Measurements from ENCODE around the gene DNM3.

Gene DNM3

DNA sequence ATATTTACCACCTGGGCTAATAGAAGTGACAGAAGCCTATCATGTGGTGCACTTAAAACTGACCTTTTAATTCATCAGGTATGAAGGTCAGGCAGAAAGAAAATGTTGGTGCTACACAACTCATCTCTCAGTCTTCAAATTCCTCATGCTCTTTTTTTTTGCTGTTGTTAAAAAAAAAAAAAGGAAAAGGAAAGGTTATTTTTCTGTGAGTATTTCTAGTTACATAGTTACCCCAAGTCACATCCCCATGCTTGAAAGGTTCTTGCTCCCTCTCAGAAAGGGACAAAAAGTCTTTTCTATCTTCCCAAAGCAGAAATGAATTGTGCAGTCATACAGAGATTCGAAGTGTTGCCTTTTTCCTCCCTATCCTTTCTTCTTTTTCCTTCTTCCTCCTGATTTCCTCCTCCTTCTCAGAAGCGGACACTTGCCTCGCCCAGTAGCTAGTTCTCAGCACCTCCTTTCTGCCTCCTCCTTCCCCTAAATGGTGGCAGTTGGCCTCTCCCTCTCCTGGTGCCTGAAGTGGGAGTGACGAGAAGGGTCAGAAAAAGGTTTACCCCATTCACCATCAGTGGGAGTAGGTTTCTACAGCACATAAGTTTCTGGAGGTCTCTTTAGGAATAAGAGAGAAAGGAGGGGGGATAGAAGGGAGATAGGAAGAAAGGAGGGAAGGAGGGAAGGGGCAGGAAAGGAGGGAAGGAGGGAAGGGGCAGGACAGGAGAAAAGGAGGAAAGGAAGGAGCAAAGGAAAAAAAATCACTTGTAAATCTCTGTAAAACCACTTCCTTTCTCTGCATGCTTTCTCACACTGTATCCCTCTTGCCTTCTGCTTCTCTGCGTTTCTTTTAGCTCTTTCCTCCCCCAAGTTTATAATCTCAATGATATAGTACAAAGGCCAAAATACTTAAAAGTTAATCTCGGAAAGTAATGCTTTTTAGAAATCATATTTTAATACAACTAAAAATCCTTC lies 558.7 kb downstream of the DNM3 start:
- no peak for DNase-seq (ENCODE audit: low spot score)
- in situ Hi-C loops (cut with MboI; ENCODE audit: low pct_unique_long_range_greater_than_20kb, low sequenced_read_pairs, unreplicated experiment), result loop anchor here (10.0 to 25.0 kb wide), 4 partner anchors 55 to 588 kb away; no protein-coding TSS in a partner anchor
- TF ChIP-seq, protein P1, sequence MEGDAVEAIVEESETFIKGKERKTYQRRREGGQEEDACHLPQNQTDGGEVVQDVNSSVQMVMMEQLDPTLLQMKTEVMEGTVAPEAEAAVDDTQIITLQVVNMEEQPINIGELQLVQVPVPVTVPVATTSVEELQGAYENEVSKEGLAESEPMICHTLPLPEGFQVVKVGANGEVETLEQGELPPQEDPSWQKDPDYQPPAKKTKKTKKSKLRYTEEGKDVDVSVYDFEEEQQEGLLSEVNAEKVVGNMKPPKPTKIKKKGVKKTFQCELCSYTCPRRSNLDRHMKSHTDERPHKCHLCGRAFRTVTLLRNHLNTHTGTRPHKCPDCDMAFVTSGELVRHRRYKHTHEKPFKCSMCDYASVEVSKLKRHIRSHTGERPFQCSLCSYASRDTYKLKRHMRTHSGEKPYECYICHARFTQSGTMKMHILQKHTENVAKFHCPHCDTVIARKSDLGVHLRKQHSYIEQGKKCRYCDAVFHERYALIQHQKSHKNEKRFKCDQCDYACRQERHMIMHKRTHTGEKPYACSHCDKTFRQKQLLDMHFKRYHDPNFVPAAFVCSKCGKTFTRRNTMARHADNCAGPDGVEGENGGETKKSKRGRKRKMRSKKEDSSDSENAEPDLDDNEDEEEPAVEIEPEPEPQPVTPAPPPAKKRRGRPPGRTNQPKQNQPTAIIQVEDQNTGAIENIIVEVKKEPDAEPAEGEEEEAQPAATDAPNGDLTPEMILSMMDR (IDR thresholded peaks at IDR 0.05; ENCODE audit: extremely low read depth, insufficient read depth, missing control alignments), result no peak

DNA sequence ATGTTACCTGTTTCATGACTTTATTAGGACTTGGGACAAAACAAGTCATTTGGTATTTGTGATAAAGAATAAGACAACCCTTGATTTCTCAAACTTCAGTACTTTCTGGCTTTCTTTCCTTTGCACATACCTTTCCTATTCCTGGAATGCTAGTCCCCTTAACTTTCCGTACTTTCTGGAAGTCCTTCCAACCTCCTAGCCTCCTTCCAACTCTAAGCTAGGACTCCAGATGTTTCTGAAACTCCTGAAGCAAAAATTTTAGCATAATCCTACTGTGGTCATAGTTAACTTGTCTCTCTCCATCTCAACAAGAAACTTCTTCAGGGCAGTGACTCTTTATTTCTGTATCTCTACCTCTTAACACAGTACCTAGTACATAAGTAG lies 559.4 kb downstream of the DNM3 start:
- TF ChIP-seq, protein P1 (IDR thresholded peaks at IDR 0.05; ENCODE audit: extremely low read depth, insufficient read depth, missing control alignments), result no peak
- DNase-seq (ENCODE audit: low spot score), result no peak
- in situ Hi-C loops (cut with MboI; ENCODE audit: low pct_unique_long_range_greater_than_20kb, low sequenced_read_pairs, unreplicated experiment), result loop anchor here (25.0 kb wide), 1 partner anchor 588 kb away; no protein-coding TSS in a partner anchor

DNA sequence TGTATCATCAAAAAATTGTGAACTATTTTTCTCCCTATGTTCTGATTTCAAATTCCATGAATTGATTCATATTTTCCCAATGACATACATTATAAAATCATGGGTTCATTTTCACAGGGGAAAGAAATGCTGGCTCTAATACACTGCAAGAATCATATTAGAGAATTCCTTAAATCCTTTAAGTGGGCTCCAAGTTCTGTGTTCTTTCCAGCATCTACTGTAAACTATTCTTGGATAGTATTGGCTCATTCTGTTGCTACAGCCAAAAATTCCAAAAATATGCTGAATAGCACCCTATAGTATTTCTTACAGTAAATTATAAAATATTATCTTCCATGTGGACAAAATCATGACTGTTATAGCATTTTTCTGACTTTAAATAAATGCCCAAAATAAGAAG lies 560.2 kb downstream of the DNM3 start:
- DNase-seq (ENCODE audit: low spot score), result no peak
- in situ Hi-C loops (cut with MboI; ENCODE audit: low pct_unique_long_range_greater_than_20kb, low sequenced_read_pairs, unreplicated experiment), result loop anchor here (25.0 kb wide), 1 partner anchor 589 kb away; no protein-coding TSS in a partner anchor
- TF ChIP-seq, protein P1 (IDR thresholded peaks at IDR 0.05; ENCODE audit: extremely low read depth, insufficient read depth, missing control alignments), result no peak

DNA sequence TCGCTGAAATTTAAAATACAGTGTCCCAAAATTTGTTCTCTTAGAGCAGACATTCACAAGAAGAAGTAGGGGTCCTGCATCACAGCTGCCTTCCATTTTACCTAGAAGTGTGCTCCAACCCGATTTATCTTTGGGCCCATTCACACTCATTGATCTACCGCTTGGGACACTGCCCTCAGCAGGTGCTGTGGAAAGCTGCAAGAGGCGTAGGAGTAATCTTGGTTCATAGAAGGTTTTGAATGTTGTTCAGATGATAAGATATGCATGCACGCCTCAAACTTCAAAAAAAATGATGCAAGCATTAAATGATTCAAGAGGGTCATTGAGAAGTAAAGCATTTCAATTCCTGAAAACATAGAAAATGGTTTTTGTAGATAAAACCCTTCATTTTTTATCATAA lies 560.6 kb downstream of the DNM3 start:
- no peak for DNase-seq (ENCODE audit: low spot score)
- TF ChIP-seq, protein P1 (IDR thresholded peaks at IDR 0.05; ENCODE audit: extremely low read depth, insufficient read depth, missing control alignments), result peak; percentile 17
- in situ Hi-C loops (cut with MboI; ENCODE audit: low pct_unique_long_range_greater_than_20kb, low sequenced_read_pairs, unreplicated experiment), result loop anchor here (25.0 kb wide), 1 partner anchor 590 kb away; no protein-coding TSS in a partner anchor

DNA sequence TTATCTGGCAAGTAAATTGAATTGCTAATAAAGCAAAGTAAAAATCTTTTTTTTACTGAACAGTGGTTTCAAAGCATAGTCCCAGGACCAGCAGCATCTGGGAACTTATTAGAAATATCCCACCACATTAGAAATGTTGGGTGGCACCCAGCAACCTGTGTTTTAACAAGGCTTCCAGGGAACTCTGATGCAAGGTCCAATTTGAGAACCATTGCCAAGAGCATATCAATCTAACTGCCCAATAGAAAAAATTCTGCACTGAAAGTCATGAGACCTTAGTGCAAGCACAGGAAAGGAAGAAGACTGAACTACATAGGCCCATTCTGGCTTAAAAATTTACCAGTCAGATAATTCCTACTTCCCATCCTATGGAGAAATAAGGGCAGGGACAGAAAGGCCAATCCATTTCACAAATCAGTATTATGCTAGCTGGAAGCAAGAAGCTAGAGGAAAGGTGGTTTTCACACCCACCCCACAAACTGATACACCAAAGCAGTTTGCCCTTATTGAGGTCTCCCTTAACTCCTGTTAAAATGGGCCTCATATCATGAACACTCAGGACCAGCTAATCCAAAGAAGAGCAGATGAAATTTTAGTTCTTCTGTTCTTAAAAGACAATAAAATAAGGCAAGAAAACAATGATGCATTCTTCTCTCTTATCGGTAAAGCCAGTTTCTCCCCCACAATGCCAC lies 561.7 kb downstream of the DNM3 start:
- in situ Hi-C loops (cut with MboI; ENCODE audit: low pct_unique_long_range_greater_than_20kb, low sequenced_read_pairs, unreplicated experiment), result loop anchor here (25.0 kb wide), 1 partner anchor 591 kb away; no protein-coding TSS in a partner anchor
- TF ChIP-seq, protein P1 (IDR thresholded peaks at IDR 0.05; ENCODE audit: extremely low read depth, insufficient read depth, missing control alignments), result no peak
- no peak for DNase-seq (ENCODE audit: low spot score)

DNA sequence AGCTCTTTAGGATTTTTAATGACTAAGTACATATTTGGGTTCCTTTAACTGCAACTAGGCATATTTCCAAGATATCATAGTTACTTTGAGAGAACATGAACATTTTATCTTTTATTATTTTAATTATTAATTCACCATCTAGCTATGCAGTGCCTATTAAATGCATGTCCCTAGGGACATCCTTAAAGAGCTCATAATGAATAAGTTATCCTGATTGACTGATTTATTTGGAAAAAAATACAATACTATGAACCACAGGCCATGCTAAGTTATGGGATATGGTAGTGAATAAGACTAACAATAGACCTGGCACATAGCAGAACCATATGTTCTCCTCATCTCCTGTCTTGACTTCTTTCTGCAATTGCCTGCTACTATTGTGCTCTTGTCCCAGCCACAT lies 562.8 kb downstream of the DNM3 start:
- TF ChIP-seq, protein P1 (IDR thresholded peaks at IDR 0.05; ENCODE audit: extremely low read depth, insufficient read depth, missing control alignments), result no peak
- in situ Hi-C loops (cut with MboI; ENCODE audit: low pct_unique_long_range_greater_than_20kb, low sequenced_read_pairs, unreplicated experiment), result loop anchor here (25.0 kb wide), 1 partner anchor 592 kb away; no protein-coding TSS in a partner anchor
- no peak for DNase-seq (ENCODE audit: low spot score)

Data from GM13977 (cell line).